SK-N-SH treated with all-trans-retinoic acid at 6 μM for 48 hours (cell line): ENCODE results near the gene LRCH1.

ENCODE experiments used
- ARNTL ChIP-seq: fragments of 450-650 bp; formaldehyde crosslinking; IDR thresholded peaks from 2 replicates; pipeline ENCODE4 v1.5.0; 2020; ENCODE audit warnings: low read depth, mild to moderate bottlenecking, moderate library complexity, borderline replicate concordance
- CSRNP3 ChIP-seq: fragments of 250-450 bp; sonication (Bioruptor Pico); IDR thresholded peaks from 2 replicates; pipeline ENCODE4 v1.5.1; 2021; ENCODE audit warnings: mild to moderate bottlenecking, moderate library complexity
- ESRRG ChIP-seq: fragments of 250-450 bp; sonication (Bioruptor Pico); IDR thresholded peaks from 2 replicates; pipeline ENCODE4 v1.6.1; 2021; ENCODE audit warnings: mild to moderate bottlenecking
- ISL1 ChIP-seq: fragments of 250-450 bp; sonication (Bioruptor Pico); IDR thresholded peaks from 2 replicates; pipeline ENCODE4 v2.1.2; 2022; ENCODE audit warnings: mild to moderate bottlenecking, moderate library complexity
- PATZ1 ChIP-seq: fragments of 250-450 bp; sonication (Bioruptor Pico); IDR thresholded peaks from 2 replicates; pipeline ENCODE4 v1.8.0; 2020; ENCODE audit warnings: mild to moderate bottlenecking, moderate library complexity, borderline replicate concordance
- POU6F1 ChIP-seq: fragments of 250-450 bp; sonication (Bioruptor Pico); IDR thresholded peaks from 2 replicates; pipeline ENCODE4 v1.8.0; 2021; ENCODE audit warnings: low read depth, mild to moderate bottlenecking, moderate library complexity, borderline replicate concordance
- RARB ChIP-seq: fragments of 250-450 bp; sonication (Bioruptor Pico); IDR thresholded peaks from 2 replicates; pipeline ENCODE4 v1.8.0; 2021; ENCODE audit warnings: mild to moderate bottlenecking, moderate library complexity
- SNAI2 ChIP-seq: fragments of 250-450 bp; sonication (Bioruptor Pico); IDR thresholded peaks from 2 replicates; pipeline ENCODE4 v1.5.0; 2020; ENCODE audit warnings: mild to moderate bottlenecking, moderate library complexity
- TCF4 ChIP-seq: fragments of 250-450 bp; sonication (Bioruptor Pico); IDR thresholded peaks from 2 replicates; pipeline ENCODE4 v1.8.0; 2021; ENCODE audit warnings: mild to moderate bottlenecking, moderate library complexity, borderline replicate concordance
- ZFP3 ChIP-seq: fragments of 250-450 bp; sonication (Bioruptor Pico); IDR thresholded peaks from 2 replicates; pipeline ENCODE4 v1.5.0; 2020; ENCODE audit warnings: mild to moderate bottlenecking, moderate library complexity
- ZFP30 ChIP-seq: fragments of 450-650 bp; formaldehyde crosslinking; IDR thresholded peaks from 2 replicates; pipeline ENCODE4 v1.5.0; 2022; ENCODE audit warnings: mild to moderate bottlenecking, moderate library complexity
- ZNF565 ChIP-seq: fragments of 450-650 bp; formaldehyde crosslinking; conservative IDR thresholded peaks from 2 replicates; pipeline ENCODE4 v1.5.0; 2020; ENCODE audit warnings: low read depth, mild to moderate bottlenecking, moderate library complexity

- no peak for TF ChIP-seq RARB (CRISPR knock-in tag)
- no peak for TF ChIP-seq ISL1 (CRISPR knock-in tag)
- TF ChIP-seq PATZ1 (CRISPR knock-in tag), result no peak
- TF ChIP-seq ZNF565 (CRISPR knock-in tag), result no peak
- TF ChIP-seq CSRNP3 (CRISPR knock-in tag), result no peak
- no peak for TF ChIP-seq ZFP30 (CRISPR knock-in tag)
- no peak for TF ChIP-seq SNAI2 (CRISPR knock-in tag)
- no peak for TF ChIP-seq ZFP3 (CRISPR knock-in tag)
- TF ChIP-seq ESRRG, result no peak
- TF ChIP-seq TCF4, result no peak
- no peak for TF ChIP-seq POU6F1
- TF ChIP-seq ARNTL (CRISPR knock-in tag), result no peak
These were observed 61.6 kb downstream of the LRCH1 start for GRCh38 chr13:46614582-46614981.
